ENCODE data around the gene MYCL.

The MYCL gene

GRCh38 chr1:39901714-39902459 lies at the start of gene MYCL:
TSS of gene MYCL (minus strand) at chr1:39901917. CDS start at chr1:39901434, 483 bp downstream.
- DNase-seq = peak; percentile 66 to 67

- DNase-seq = no peak
These were observed 48.2 kb upstream of the MYCL start for GRCh38 chr1:39949891-39950290.

- DNase-seq = no peak
These were observed 45.5 kb upstream of the MYCL start for GRCh38 chr1:39947260-39947659.

GRCh38 chr1:39946216-39946615 lies 44.5 kb upstream of the MYCL start:
- DNase-seq = no peak

- no peak for DNase-seq
These were observed 42.8 kb upstream of the MYCL start for GRCh38 chr1:39944410-39945112.

GRCh38 chr1:39943471-39944290 lies 42.0 kb upstream of the MYCL start:
- DNase-seq = no peak

GRCh38 chr1:39940980-39941871 lies 39.5 kb upstream of the MYCL start:
- DNase-seq = no peak

GRCh38 chr1:39940253-39940652 lies 38.5 kb upstream of the MYCL start:
- DNase-seq = no peak

- DNase-seq = no peak
These were observed 37.1 kb upstream of the MYCL start for GRCh38 chr1:39938856-39939255.

- no peak for DNase-seq
These were observed 35.2 kb upstream of the MYCL start for GRCh38 chr1:39936724-39937491.

- DNase-seq = no peak
These were observed 32.5 kb upstream of the MYCL start for GRCh38 chr1:39933956-39934941.

GRCh38 chr1:39928809-39929587 lies 27.3 kb upstream of the MYCL start:
- DNase-seq = no peak

GRCh38 chr1:39927538-39927937 lies 25.8 kb upstream of the MYCL start:
- no peak for DNase-seq

- DNase-seq = no peak
These were observed 25.1 kb upstream of the MYCL start for GRCh38 chr1:39926820-39927219.

GRCh38 chr1:39926343-39926793 lies 24.7 kb upstream of the MYCL start:
- DNase-seq = no peak

GRCh38 chr1:39925721-39926342 lies 24.1 kb upstream of the MYCL start:
- no peak for DNase-seq

GRCh38 chr1:39922251-39922688 lies 20.6 kb upstream of the MYCL start:
- DNase-seq = no peak

GRCh38 chr1:39919545-39919944 lies 17.8 kb upstream of the MYCL start:
- peak; percentile 24 to 52 for DNase-seq

- DNase-seq = no peak
These were observed 16.1 kb upstream of the MYCL start for GRCh38 chr1:39917825-39918224.

Data from stimulated activated CD4-positive, alpha-beta T cell treated with anti-CD3 and anti-CD28 coated beads, Interleukin-4, amount 100 ng/mL, for 4 hours (primary cell).